ENCODE results near the gene EXOC3L4.

EXOC3L4 gene

GRCh38 chr14:103095210-103095778, 769 bp downstream of the EXOC3L4 start (continued):
- TF ChIP-seq KLF17 (tag by site-specific recombination; IDR thresholded peaks at IDR 0.05) (peak; percentile 67; the same call in 1 of the 2 replicates), ZNF558 (tag by site-specific recombination; IDR thresholded peaks at IDR 0.05) (no peak), ZNF404 (tag by site-specific recombination; IDR thresholded peaks at IDR 0.05) (no peak), ZNF521 (tag by site-specific recombination; IDR thresholded peaks at IDR 0.05) (no peak), ZBTB1 (tag by site-specific recombination; IDR thresholded peaks at IDR 0.05) (no peak)

GRCh38 chr14:103096387-103096786, 1.9 kb downstream of the EXOC3L4 start:
- H3K4me1 ChIP-seq (ENCODE audit: control insufficient read depth, insufficient read depth, low read length) = 0 out of 2 replicates have a peak, but pooled peaks cover 2% of the 10 kb centered on the region
- no peaks in the 10 kb centered on the region for H3K9me3 ChIP-seq (ENCODE audit: control insufficient read depth, insufficient read depth, low read depth, low read length)
- TF ChIP-seq KLF8 (tag by site-specific recombination; IDR thresholded peaks at IDR 0.05) (no peak), EGR2 (tag by site-specific recombination; IDR thresholded peaks at IDR 0.05; ENCODE audit: low read depth) (no peak), ZSCAN18 (tag by site-specific recombination; IDR thresholded peaks at IDR 0.05) (no peak), HOXA7 (CRISPR knock-in tag; IDR thresholded peaks at IDR 0.05; ENCODE audit: borderline replicate concordance) (no peak), ZNF354C (tag by site-specific recombination; IDR thresholded peaks at IDR 0.05; ENCODE audit: borderline replicate concordance, low read depth) (no peak), OVOL3 (tag by site-specific recombination; IDR thresholded peaks at IDR 0.05) (no peak), ZNF610 (tag by site-specific recombination; IDR thresholded peaks at IDR 0.05; ENCODE audit: borderline replicate concordance) (no peak), KLF9 (tag by site-specific recombination; IDR thresholded peaks at IDR 0.05; ENCODE audit: low read depth) (no peak), ZBTB48 (tag by site-specific recombination; IDR thresholded peaks at IDR 0.05) (no peak), ZNF140 (tag by site-specific recombination; IDR thresholded peaks at IDR 0.05) (no peak), BCL11A (tag by site-specific recombination; IDR thresholded peaks at IDR 0.05; ENCODE audit: low read depth) (no peak)
- CTCF ChIA-PET = interaction anchor here (0.6 to 3.6 kb wide), 6 partner anchors 9 to 1627 kb away, joined by 3 to 44 read pairs (median 4); no protein-coding TSS in a partner anchor
- POLR2A ChIA-PET = interaction anchor here (1.5 kb wide), 1 partner anchor 10 kb away, joined by 3 read pairs; no protein-coding TSS in a partner anchor
- no peak overlapping the region for H3K27ac ChIP-seq (ENCODE audit: extremely low read depth, low read depth, low read length)
- H3K36me3 ChIP-seq (ENCODE audit: control insufficient read depth in 2 of 2, insufficient read depth in 1 of 2, low read length in 2 of 2) = no peaks in the 10 kb centered on the region
- no peak overlapping the region for H3K4me3 ChIP-seq (ENCODE audit: low read depth, low read length)

- H3K9me3 ChIP-seq (ENCODE audit: control insufficient read depth, insufficient read depth, low read depth, low read length) = no peaks in the 10 kb centered on the region
- H3K36me3 ChIP-seq (ENCODE audit: control insufficient read depth in 2 of 2, insufficient read depth in 1 of 2, low read length in 2 of 2) = no peaks in the 10 kb centered on the region
- no peak overlapping the region for H3K4me3 ChIP-seq (ENCODE audit: low read depth, low read length)
- TF ChIP-seq GLIS2 (tag by site-specific recombination; IDR thresholded peaks at IDR 0.05) = peak; percentile 19; the same call in 1 of the 2 replicates
- no peak for TF ChIP-seq ZNF660 (tag by site-specific recombination; IDR thresholded peaks at IDR 0.05)
- 0 out of 2 replicates have a peak, but pooled peaks cover 2% of the 10 kb centered on the region for H3K4me1 ChIP-seq (ENCODE audit: control insufficient read depth, insufficient read depth, low read length)
- CTCF ChIA-PET = interaction anchor here (0.5 to 3.6 kb wide), 4 partner anchors 8 to 199 kb away, joined by 3 to 44 read pairs (median 6); no protein-coding TSS in a partner anchor
- POLR2A ChIA-PET = interaction anchor here (1.5 kb wide), 1 partner anchor 11 kb away, joined by 3 read pairs; no protein-coding TSS in a partner anchor
- H3K27ac ChIP-seq (ENCODE audit: extremely low read depth, low read depth, low read length) = no peak overlapping the region
These were observed 2.9 kb downstream of the EXOC3L4 start for GRCh38 chr14:103097244-103097993.
